ENCODE measurements around the gene OLFML2A. TPM values are rescaled to one million over a fixed set of nuclear protein-coding genes. Genes with fewer than 3 reads are reported as not detected.

OLFML2A gene
- total and polyA plus RNA-seq, 12 donors: 1.7 to 21.4 (median 7.3) TPM

DNA sequence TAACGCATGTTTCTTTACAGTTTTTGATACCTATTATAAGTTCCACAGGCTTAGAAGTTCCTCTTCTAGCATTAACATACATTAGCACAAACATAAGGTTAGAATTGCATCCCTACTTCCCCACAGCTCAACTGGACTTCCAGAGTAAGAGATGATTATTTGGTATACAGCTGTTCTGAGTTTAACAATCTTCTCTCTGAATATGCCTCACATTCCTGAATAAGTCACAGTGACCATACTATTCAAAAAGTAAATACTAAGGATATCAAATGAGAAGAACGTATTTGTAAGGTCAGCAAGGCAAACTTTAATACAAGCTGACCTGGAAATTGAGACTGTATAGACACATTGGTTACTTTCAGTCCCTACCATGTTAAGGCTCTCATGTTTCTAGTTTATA is 27.2 kb upstream of the OLFML2A start:
- Histone ChIP-seq H3K4me3 (no peak overlapping the region), H3K27ac (no peak overlapping the region), H3K4me1 (replicated peaks in 1 of 2) (no peaks in the 10 kb centered on the region), H3K36me3 (replicated peaks in 1 of 2) (no peaks in the 10 kb centered on the region), H3K27me3 (no peaks in the 10 kb centered on the region), H3K9me3 (replicated peaks in 1 of 3) (peaks cover 0 to 4% (median 0%) of the 10 kb centered on the region in 3 donors)
- no peak for DNase-seq
- WGBS, 4 donors: 73 to 85% (median 82%) methylated on average over 2 of the region's 2 CpGs
- TF ChIP-seq POLR2A (IDR thresholded peaks at IDR 0.05) (no peak), CTCF (IDR thresholded peaks at IDR 0.05) (no peak)
- intact Hi-C loops (cut with DNase I): no loop called here

GRCh38 chr9:124752967-124753366 is 24.0 kb upstream of the OLFML2A start:
- H3K9me3 ChIP-seq (replicated peaks in 1 of 3): peaks cover 0 to 4% (median 0%) of the 10 kb centered on the region in 3 donors
- no peak for DNase-seq
- intact Hi-C loops (cut with DNase I): no loop called here
- H3K4me3 ChIP-seq: no peak overlapping the region
- TF ChIP-seq CTCF (IDR thresholded peaks at IDR 0.05) (no peak), POLR2A (IDR thresholded peaks at IDR 0.05) (no peak)
- peaks cover 14% of the 10 kb centered on the region for H3K27me3 ChIP-seq
- H3K27ac ChIP-seq: no peak overlapping the region
- H3K36me3 ChIP-seq (replicated peaks in 1 of 2): no peaks in the 10 kb centered on the region
- WGBS, 4 donors: 76 to 97% (median 88%) methylated on average over 1 of the region's 1 CpG
- H3K4me1 ChIP-seq (replicated peaks in 1 of 2): no peaks in the 10 kb centered on the region

- Histone ChIP-seq H3K27me3 (peaks cover 14% of the 10 kb centered on the region), H3K27ac (no peak overlapping the region), H3K36me3 (replicated peaks in 1 of 2) (no peaks in the 10 kb centered on the region), H3K4me3 (no peak overlapping the region), H3K9me3 (replicated peaks in 1 of 3) (peaks cover 0 to 4% (median 0%) of the 10 kb centered on the region in 3 donors), H3K4me1 (replicated peaks in 1 of 2) (no peaks in the 10 kb centered on the region)
- no peak for DNase-seq
- 49 to 62% (median 60%) methylated on average over 4 of the region's 4 CpGs for WGBS, 4 donors
- intact Hi-C loops (cut with DNase I): no loop called here
- TF ChIP-seq POLR2A (IDR thresholded peaks at IDR 0.05) (no peak), CTCF (IDR thresholded peaks at IDR 0.05) (no peak)
These were observed 22.6 kb upstream of the OLFML2A start for GRCh38 chr9:124754289-124754688.

GRCh38 chr9:124755061-124755460 is 21.9 kb upstream of the OLFML2A start:
- H3K4me1 ChIP-seq (replicated peaks in 1 of 2): no peaks in the 10 kb centered on the region
- H3K27ac ChIP-seq: no peak overlapping the region
- H3K27me3 ChIP-seq: peaks cover 14% of the 10 kb centered on the region
- H3K9me3 ChIP-seq (replicated peaks in 1 of 3): peaks cover 0 to 4% (median 0%) of the 10 kb centered on the region in 3 donors
- DNase-seq: no peak
- TF ChIP-seq CTCF (IDR thresholded peaks at IDR 0.05) (no peak), POLR2A (IDR thresholded peaks at IDR 0.05) (no peak)
- intact Hi-C loops (cut with DNase I): no loop called here
- no peak overlapping the region for H3K4me3 ChIP-seq
- H3K36me3 ChIP-seq (replicated peaks in 1 of 2): no peaks in the 10 kb centered on the region
- WGBS, 4 donors: 55 to 74% (median 61%) methylated on average over 3 of the region's 3 CpGs
